GM18951 (cell line): ENCODE data around the gene PCYT2.

Source experiments
- POLR2A ChIP-seq: IDR thresholded peaks from 4 replicates; pipeline ENCODE4 v1.6.1; 2011; ENCODE audit warnings: mild to moderate bottlenecking; ENCODE audit not compliant: insufficient read length, insufficient read depth; ENCODE audit errors: extremely low read depth
- in situ Hi-C: fragments of 300-500 bp; cut with MboI; formaldehyde crosslinking; loops from one replicate; pipeline ENCODE4 v1.12.0; 2022; ENCODE audit warnings: low sequenced_read_pairs, mixed read lengths, inconsistent platforms; ENCODE audit not compliant: unreplicated experiment

PCYT2 gene

DNA sequence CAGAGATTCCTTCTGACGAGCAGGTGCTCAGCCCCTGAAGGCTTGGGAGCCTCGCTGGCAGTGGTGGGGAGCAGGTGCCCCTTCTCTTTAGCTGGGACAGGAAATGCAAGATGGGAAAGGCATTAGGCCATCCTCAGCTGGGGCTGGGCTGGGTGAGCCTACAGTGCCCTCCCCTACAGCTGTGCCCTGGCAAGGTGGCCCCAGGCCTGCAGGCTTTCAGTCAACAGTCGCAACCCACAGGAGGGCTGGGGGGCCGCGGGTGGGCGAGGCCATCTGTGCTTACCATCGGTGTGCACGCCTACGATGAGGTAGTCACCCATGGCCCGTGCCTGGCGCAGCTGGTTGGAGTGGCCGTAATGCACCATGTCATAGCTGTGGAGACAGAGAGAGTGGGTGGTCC, 2.0 kb downstream of the PCYT2 start:
- in situ Hi-C loops: no loop called here
- TF ChIP-seq POLR2A: no peak

DNA sequence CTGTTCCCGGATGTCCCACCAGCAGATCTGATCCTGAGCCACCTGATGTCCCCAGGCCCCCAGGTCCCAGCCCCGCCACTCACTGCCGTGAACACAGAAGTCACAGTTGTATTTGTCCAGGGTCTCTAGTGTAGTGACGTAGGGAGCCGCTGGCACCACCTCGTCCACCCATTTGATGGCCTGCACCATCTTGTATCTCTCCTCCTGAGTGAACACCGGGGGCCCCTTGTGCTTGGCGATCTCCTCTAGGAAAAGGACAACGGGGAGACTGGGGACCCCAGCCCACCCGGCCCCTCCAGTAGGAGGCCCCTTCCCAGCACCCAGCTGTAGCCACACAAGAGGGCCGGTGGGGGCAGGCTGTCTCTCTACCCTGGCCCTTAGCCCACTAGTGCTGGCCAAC, 2.4 kb downstream of the PCYT2 start:
- in situ Hi-C loops: no loop called here
- TF ChIP-seq POLR2A: no peak

DNA sequence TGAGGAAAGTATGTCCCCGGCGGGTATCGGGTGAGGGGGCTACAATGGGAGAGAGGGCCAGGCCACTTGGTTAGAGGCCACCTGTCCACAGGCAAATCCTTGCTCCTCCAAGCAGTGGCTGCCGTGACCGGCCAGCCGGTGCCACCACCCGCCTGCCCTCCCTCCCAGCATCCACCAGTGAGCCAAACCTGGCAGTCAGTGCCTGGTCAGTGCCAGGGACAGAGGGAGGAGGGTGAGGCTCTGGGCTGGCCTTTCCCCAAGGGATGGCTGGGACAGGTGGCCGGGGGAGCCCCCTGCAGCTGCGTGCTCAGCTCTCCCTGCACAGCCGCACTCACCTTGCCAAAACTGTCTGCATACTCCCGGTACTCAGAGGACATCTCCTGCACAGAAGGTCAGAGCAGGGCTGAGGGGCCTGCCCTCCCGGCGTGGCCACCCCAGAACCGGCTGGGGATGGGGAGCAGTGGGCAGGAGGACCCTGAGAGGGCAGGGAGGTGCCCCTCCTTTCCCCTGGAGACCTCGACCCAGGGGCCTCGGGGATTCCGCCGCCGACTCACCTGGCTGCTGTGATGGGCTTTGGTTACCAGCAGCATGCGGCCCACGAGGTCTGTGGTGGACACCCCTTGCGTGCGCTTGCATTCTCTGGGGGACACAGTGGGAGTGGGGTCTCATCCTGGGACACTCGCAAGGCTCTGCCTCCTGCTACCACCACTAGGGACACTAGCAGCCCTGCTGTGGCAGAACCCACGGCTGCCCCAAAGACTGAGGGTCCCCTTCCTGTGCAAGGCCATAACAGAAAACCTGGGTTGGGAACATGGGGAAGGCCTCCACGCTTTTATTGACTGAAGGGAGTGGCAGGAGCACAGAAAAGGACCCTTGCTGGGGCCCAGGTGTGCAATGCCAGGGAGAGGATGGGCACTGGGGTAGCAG, 3.7 kb downstream of the PCYT2 start:
- in situ Hi-C loops: no loop called here
- no peak for TF ChIP-seq POLR2A

DNA sequence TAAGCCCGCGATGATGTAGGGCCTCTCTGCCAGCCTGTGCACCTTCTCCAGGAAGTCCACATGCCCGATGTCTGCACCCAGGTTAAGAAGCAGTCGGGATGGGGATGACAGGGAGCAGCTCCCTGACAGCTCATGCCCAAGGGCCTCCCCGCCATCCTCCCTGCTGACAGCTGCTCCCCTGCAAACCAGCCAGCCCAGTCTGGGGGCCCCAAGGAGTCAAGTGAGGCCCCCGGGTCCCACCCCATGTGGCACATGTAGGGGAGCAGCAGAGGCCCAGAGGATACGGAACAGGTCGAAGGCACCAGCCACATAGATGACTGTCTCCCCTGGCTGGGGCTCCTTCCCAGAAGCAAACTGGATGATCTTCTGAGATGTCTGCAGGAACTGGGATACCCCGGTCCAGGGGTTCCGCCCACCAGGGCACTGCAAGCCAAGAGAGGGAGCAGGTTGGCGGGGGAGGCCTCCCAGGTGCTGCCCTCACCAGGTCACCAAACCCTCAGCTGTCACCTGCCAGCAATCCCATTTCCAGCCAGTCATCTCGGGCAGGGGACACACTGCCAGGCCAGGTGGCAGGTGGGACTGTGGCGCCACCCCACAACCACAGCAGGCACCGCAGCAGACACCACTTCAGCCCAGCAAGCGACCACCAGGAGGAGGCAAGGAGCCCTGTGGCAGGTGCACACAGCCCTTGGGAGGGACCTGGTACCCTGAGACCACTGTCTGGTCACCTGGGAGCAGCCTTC, 4.6 kb downstream of the PCYT2 start:
- in situ Hi-C loops: no loop called here
- TF ChIP-seq POLR2A: no peak

DNA sequence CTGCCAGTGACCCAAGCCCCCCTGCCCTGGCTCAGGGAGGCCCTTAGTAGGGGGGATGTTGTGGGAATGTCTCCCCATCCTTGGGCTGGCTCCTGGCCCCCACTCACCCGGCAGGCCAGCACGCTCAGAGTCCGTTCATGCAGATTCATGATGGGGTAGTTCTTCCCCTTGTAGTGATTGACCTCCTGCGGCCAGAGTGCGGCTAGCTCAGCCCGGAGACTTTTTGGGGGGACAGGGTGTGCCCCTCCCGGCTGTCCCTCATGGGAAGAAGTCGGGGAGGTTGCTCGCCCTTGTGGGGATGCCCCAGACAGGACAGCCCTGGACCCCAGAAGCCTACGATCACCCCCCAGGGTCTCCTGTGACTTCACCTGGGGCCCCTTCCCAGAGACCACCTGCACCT, 5.2 kb downstream of the PCYT2 start:
- TF ChIP-seq POLR2A: no peak
- in situ Hi-C loops: no loop called here

DNA sequence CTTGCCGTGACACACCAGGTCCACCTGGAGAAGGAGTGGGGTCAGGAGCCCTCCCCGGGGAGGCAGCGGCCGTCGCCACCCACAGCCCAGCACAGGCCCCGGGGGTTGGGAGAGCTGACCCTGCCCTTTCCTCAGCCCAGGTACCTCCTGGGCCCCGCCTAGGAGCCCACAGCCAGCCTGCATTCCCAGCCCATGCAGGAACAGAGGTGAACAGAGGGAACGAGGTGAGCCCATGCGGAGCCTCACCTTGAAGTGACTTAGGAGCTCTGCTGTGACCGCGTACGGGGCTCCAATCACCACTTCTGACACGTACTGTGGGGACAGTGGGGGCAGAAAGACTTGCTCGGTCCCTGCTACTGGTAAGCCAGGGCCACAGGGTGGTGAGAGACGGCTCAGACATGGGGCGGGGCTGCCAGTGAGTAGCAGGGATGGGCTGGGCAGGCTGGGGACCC, 5.7 kb downstream of the PCYT2 start:
- in situ Hi-C loops: no loop called here
- no peak for TF ChIP-seq POLR2A

DNA sequence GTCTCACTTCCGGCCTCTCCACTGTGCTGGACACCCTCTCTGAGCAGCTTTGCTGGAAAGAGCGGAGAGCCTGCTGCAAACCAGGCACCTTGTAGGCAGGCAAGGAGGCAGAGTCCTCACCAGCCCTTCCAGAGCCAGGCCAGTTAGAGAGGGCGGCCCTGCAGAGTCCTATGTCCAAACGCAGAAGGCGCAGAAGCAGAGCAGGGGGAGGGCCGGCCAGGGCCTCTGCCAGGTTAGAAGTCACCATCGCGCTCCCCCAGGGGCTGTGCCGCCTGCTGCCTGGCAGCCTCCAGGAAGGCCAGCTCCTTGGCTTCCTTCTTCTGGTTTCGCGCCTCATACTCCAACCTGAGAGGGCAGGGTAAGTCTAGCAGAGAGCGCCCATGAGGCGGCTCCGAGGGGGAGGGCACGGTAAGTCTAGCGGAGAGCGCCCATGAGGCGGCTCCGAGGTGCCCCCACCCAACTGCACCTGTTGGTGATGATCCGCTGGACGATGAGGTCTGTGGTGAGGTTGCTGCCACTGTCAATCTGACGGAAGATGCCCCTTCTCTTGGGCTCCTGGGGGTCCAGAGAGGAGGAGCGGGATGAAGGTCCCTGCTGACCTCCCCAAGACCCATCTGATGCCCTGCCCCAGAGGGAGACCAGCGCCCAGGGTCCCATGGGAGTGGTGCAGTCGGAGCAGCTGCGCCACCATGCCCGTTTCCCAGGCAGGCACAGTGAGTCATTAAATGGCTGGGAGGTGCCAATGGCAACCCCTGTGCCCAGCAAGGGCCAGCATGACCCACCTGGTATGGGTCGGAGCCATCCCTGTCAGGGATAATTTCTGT, 6.4 kb downstream of the PCYT2 start:
- no peak for TF ChIP-seq POLR2A
- in situ Hi-C loops: no loop called here

DNA sequence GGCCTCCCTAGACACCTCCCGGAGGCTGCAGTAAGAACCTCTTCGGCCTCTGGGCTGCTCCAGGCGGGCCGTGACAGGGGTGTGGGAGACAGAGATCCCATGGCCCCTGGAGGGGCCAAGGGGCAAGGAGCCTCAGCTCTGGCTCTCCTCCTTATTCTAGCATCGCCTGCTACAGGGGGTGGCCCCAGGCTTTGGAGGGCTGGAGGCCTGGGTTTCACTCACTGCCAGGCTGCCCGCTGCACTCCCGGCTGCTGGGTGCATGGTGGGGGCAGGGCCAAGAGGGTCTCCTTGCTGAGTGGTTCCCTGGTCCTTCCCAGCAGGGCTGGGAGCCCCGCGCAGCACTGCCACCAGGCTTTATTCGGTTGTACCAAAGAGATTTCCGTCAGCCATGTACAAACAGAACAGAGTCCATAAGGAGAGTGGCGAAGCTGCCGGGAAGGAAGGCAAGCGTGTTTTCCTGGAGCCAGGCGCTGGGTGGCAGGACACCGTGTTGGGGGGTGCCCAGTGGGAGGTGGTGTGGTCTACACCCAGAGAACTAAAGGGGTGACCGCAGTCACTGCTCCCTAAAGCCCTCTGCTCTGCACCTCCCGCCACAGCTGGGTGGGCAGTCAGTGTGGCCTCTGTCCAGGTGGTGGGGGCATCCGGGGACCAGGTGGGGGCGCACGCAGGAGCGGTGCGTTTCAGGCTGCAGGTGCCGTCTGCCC, 7.2 kb downstream of the PCYT2 start:
- no peak for TF ChIP-seq POLR2A
- in situ Hi-C loops: no loop called here

DNA sequence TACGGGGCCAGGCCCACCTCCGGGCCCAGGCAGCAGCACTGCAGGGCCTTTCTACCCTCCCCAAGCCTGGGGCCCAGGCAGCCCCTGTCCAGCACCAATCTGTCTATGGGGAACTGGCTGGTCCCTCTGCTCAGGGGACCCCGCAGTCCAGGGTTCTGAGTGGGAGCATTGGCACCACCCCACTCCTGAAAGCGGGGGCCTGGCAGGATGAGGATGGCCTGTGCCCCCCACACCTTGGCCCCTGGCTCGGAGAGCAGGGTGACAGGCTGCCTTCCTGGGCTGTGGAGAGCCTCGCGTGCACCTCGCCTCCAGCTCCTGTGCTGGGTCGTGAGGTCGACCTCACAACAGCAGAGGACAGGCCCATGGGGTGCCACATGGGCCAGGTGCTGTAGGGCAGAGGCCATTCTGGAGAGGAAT, 7.8 kb downstream of the PCYT2 start:
- TF ChIP-seq POLR2A: no peak
- in situ Hi-C loops: no loop called here

DNA sequence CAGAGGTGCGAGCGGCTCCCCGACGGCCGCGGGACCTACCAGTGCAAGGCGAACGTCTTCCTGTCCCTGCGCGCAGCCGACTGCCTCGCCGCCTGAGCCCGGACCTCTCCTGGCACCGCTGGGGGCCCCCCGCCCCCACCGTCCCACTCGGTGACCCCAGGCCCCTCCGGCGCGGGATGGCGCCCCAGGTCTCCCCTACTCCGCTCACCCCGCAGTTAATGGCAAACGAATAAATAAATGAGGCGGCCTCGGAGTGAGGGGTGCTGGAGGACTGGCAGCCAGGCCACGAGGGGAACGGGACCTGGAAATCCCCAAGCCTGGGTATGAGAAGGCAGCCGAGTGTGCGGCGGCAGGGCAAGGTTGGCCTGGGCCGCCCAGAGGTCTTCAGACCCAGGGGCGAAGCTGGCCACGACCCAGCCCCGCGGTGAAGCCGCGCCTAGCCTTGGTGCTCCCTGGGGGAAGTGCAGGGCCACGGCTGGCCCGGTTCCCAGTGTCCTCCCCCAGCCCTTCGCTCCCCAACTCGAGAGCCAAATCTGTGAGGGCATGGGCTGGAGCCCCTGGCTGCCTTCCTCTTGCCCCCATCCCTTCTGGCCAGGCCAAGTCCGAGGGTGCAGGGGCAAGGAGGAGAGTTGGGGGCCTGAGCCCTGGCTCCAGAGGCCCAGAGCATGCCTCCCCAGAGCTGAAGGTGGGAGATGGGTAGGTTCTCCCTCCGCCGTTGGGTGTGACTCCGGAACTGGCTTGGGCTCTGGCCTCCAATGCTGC, 8.4 kb downstream of the PCYT2 start:
- no peak for TF ChIP-seq POLR2A
- in situ Hi-C loops: no loop called here

DNA sequence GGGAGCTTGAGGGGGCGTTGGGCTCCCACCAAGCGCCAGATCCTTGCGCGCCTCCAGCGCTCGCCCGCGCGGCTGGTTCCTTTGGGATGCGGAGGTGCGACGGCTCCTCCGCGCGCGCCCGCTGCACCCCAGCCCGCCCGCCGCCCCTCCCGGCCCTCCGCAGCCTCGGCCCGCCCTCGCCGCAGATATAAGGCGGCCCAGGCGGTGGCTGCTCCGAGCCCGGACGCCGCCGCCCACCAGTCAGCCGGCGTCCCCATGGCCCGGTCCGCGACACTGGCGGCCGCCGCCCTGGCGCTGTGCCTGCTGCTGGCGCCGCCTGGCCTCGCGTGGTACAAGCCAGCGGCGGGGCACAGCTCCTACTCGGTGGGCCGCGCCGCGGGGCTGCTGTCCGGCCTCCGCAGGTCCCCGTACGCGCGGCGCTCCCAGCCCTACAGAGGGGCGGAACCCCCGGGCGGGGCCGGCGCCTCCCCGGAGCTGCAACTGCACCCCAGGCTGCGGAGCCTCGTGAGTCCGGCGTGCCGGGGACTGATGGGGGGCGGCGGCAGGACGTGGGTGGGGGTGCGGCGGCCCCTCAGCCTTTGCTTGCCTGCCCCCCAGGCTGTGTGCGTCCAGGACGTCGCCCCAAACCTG, 9.1 kb downstream of the PCYT2 start, which contains the start of gene NPB:
Gene NPB, plus strand, starts transcription at position 216 of the 630 bp plus-strand sequence. Its CDS starts 40 bp downstream, at position 256.
- TF ChIP-seq POLR2A: no peak
- in situ Hi-C loops: no loop called here
